H9 (cell line): ENCODE results near the gene HEBP2. TPM values are rescaled to one million over a fixed set of nuclear protein-coding genes. Genes with fewer than 3 reads are reported as not detected.

Experiments used
- DNase-seq: peaks from one replicate; pipeline ENCODE4 v3.0.0-alpha.2; 2017
- H2AFZ ChIP-seq: one replicate; pipeline ENCODE4 v1.6.1; 2013; ENCODE audit warnings: mild to moderate bottlenecking, low read length, control low read depth, moderate library complexity
- H2AK5ac ChIP-seq: 2 replicates; pipeline ENCODE4 v1.6.1; 2013; ENCODE audit warnings: low read length, control low read depth, mixed read lengths; ENCODE audit not compliant: insufficient read length
- H2BK120ac ChIP-seq: one replicate; pipeline ENCODE4 v1.6.1; 2013; ENCODE audit warnings: low read depth, mild to moderate bottlenecking, low read length, control low read depth, inconsistent platforms; ENCODE audit not compliant: poor library complexity, severe bottlenecking
- H2BK12ac ChIP-seq: 2 replicates; pipeline ENCODE4 v1.6.1; 2013; ENCODE audit warnings: low read length, control low read depth, mixed read lengths, low read depth; ENCODE audit not compliant: insufficient read length
- H2BK15ac ChIP-seq: 2 replicates; pipeline ENCODE4 v1.6.1; 2013; ENCODE audit warnings: low read depth, low read length, control low read depth
- H2BK20ac ChIP-seq: one replicate; pipeline ENCODE4 v1.6.1; 2013; ENCODE audit warnings: low read depth, mild to moderate bottlenecking, low read length, control low read depth, inconsistent platforms; ENCODE audit not compliant: poor library complexity, severe bottlenecking
- H2BK5ac ChIP-seq: 2 replicates; pipeline ENCODE4 v1.6.1; 2013; ENCODE audit warnings: low read length, control low read depth, mixed read lengths; ENCODE audit not compliant: insufficient read length
- H3K14ac ChIP-seq: 2 replicates; pipeline ENCODE4 v1.6.1; 2013; ENCODE audit warnings: low read length, control low read depth; ENCODE audit not compliant: insufficient read depth
- H3K18ac ChIP-seq: 2 replicates; pipeline ENCODE4 v1.6.1; 2013; ENCODE audit warnings: low read depth, mild to moderate bottlenecking, mixed read lengths, low read length, control low read depth; ENCODE audit not compliant: insufficient read length
- H3K23ac ChIP-seq: 2 replicates; pipeline ENCODE4 v1.6.1; 2013; ENCODE audit warnings: low read length, control low read depth, mixed read lengths, low read depth; ENCODE audit not compliant: insufficient read length
- H3K23me2 ChIP-seq: 2 replicates; pipeline ENCODE4 v1.6.1; 2013; ENCODE audit warnings: low read depth, mild to moderate bottlenecking, mixed read lengths, low read length, control low read depth; ENCODE audit not compliant: insufficient read length, poor library complexity, severe bottlenecking
- H3K27ac ChIP-seq: 2 replicates; pipeline ENCODE4 v1.5.1; 2013; ENCODE audit warnings: low read length, control low read depth, mixed read lengths, low read depth; ENCODE audit not compliant: insufficient read length
- H3K27me3 ChIP-seq: 2 replicates; pipeline ENCODE4 v1.6.1; 2013; ENCODE audit warnings: low read length, control low read depth, inconsistent platforms; ENCODE audit not compliant: insufficient read depth
- H3K4ac ChIP-seq: 2 replicates; pipeline ENCODE4 v1.6.1; 2013; ENCODE audit warnings: low read depth, mild to moderate bottlenecking, control low read depth, inconsistent platforms, low read length, moderate library complexity
- H3K4me1 ChIP-seq: 2 replicates; pipeline ENCODE4 v1.6.1; 2013; ENCODE audit warnings: low read length, control low read depth, inconsistent platforms; ENCODE audit not compliant: insufficient read depth
- H3K4me2 ChIP-seq: 2 replicates; pipeline ENCODE4 v1.6.1; 2013; ENCODE audit warnings: low read length, control low read depth, mixed read lengths; ENCODE audit not compliant: insufficient read length, insufficient read depth
- H3K56ac ChIP-seq: 2 replicates; pipeline ENCODE4 v1.6.1; 2013; ENCODE audit warnings: low read depth, mild to moderate bottlenecking, mixed read lengths, low read length, control low read depth; ENCODE audit not compliant: insufficient read length
- H3K79me1 ChIP-seq: 2 replicates; pipeline ENCODE4 v1.6.1; 2013; ENCODE audit warnings: low read depth, mild to moderate bottlenecking, moderate library complexity, low read length, control low read depth, inconsistent platforms; ENCODE audit not compliant: insufficient read depth, poor library complexity, severe bottlenecking
- H3K79me2 ChIP-seq: 2 replicates; pipeline ENCODE4 v1.6.1; 2013; ENCODE audit warnings: low read length, control low read depth, inconsistent platforms; ENCODE audit not compliant: insufficient read depth
- H3K9ac ChIP-seq: 2 replicates; pipeline ENCODE4 v1.6.1; 2013; ENCODE audit warnings: low read length, control low read depth, mixed read lengths; ENCODE audit not compliant: insufficient read length; ENCODE audit errors: extremely low read depth
- H3K9me3 ChIP-seq: one replicate; pipeline ENCODE4 v1.6.1; 2013; ENCODE audit warnings: low read depth, low read length, inconsistent platforms; ENCODE audit not compliant: control insufficient read depth
- H3T11ph ChIP-seq: one replicate; pipeline ENCODE4 v1.6.1; 2013; ENCODE audit warnings: mild to moderate bottlenecking, low read length, control low read depth, inconsistent platforms
- H4K20me1 ChIP-seq: one replicate; pipeline ENCODE4 v1.6.1; 2013; ENCODE audit not compliant: control insufficient read depth, insufficient read length, insufficient read depth
- H4K5ac ChIP-seq: 2 replicates; pipeline ENCODE4 v1.6.1; 2013; ENCODE audit warnings: low read depth, mild to moderate bottlenecking, mixed read lengths, low read length, control low read depth; ENCODE audit not compliant: insufficient read length
- H4K8ac ChIP-seq: replicated peaks from 2 replicates; pipeline ENCODE4 v1.6.1; 2013; ENCODE audit warnings: low read length, control low read depth, mixed read lengths, low read depth; ENCODE audit not compliant: insufficient read length
- H4K91ac ChIP-seq: 2 replicates; pipeline ENCODE4 v1.6.1; 2013; ENCODE audit warnings: low read depth, mild to moderate bottlenecking, moderate library complexity, mixed read lengths, low read length, control low read depth; ENCODE audit not compliant: insufficient read length
- H3K27ac Mint-ChIP-seq, 3 experiments: 2 replicates in 2 of 3; 3 replicates in 1 of 3; pipeline ENCODE4 v1.8.0; 2020 to 2021; ENCODE audit warnings: mixed read lengths in 3 of 3, mild to moderate bottlenecking in 1 of 3, moderate library complexity in 1 of 3
- H3K27me3 Mint-ChIP-seq: 2 replicates; pipeline ENCODE4 v1.8.0; 2021; ENCODE audit warnings: low read depth, mild to moderate bottlenecking, moderate library complexity, mixed read lengths
- H3K36me3 Mint-ChIP-seq, 3 experiments: 2 replicates in 2 of 3; 3 replicates in 1 of 3; pipeline ENCODE4 v1.8.0; 2020 to 2021; ENCODE audit warnings: low read depth in 3 of 3, mixed read lengths in 3 of 3; ENCODE audit not compliant: insufficient read depth in 1 of 3
- H3K4me1 Mint-ChIP-seq, 2 experiments: 2 replicates each; pipeline ENCODE4 v1.8.0; 2020; ENCODE audit warnings: mixed read lengths in 2 of 2
- H3K4me3 Mint-ChIP-seq, 2 experiments: 2 replicates in 1 of 2; 3 replicates in 1 of 2; pipeline ENCODE4 v1.8.0; 2020 to 2021; ENCODE audit warnings: mild to moderate bottlenecking in 2 of 2, mixed read lengths in 2 of 2, moderate library complexity in 1 of 2
- H3K9me3 Mint-ChIP-seq, 2 experiments: 2 replicates in 1 of 2; 3 replicates in 1 of 2; pipeline ENCODE4 v1.8.0; 2020; ENCODE audit warnings: mild to moderate bottlenecking in 2 of 2, mixed read lengths in 2 of 2, moderate library complexity in 1 of 2
- CTCF ChIP-seq: fragments of 200-600 bp; sonication (generic); conservative IDR thresholded peaks from 3 replicates; pipeline ENCODE4 v1.8.0; 2021; ENCODE audit warnings: antibody characterized with exemption, mild to moderate bottlenecking
- WGBS: extraction: QIAGEN DNeasy Blood & Tissue Kit; methylation state at CpG from one replicate; pipeline ENCODE4 v1.1.7; 2013; ENCODE audit warnings: missing lambda C conversion rate, low lambda C conversion rate, mixed read lengths; ENCODE audit not compliant: insufficient read length; ENCODE audit errors: extremely low coverage; 5-methylcytosine and 5-hydroxymethylcytosine counted together
- total RNA-seq: library from RNA; stranded (reverse); gene quantifications from 2 replicates; pipeline ENCODE4 v1.2.1, GENCODE V29; 2021

Gene HEBP2
- total RNA-seq, 1 experiment from 2014 or later = 57.8 TPM

DNA sequence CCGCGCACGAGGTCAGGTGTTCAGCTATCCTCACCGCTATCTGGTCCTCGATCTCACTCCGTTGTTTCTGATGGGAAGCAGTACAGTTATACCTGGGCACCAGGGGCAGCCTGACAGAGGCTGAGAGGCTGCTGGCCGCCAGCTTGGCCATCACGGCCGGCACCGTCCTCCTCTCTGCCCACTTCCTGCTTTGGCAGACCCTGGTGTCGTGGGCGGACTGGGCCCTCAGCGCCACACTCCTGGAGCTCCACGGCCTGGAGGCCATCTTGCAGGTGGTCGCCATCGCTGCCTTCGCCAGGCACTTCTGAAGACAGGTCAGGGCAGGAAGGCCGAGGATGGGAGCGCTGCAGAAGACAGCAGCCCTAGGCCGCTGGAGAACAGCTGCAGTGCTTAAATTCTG lies 60.1 kb downstream of the HEBP2 start:
- Histone ChIP-seq H2BK5ac (no peak overlapping the region), H3K9ac (no peak overlapping the region), H3K4me2 (no peak overlapping the region), H2AFZ (no peak overlapping the region), H3K4ac (no peak overlapping the region), H4K20me1 (no peaks in the 10 kb centered on the region), H4K91ac (no peak overlapping the region), H2BK12ac (no peak overlapping the region), H3K18ac (no peak overlapping the region), H2AK5ac (no peak overlapping the region), H2BK120ac (no peak overlapping the region), H3K23ac (no peak overlapping the region), H3T11ph (no peak overlapping the region), H3K23me2 (no peaks in the 10 kb centered on the region), H3K56ac (no peak overlapping the region), H2BK15ac (no peak overlapping the region), H3K27ac (no peak overlapping the region), H3K79me1 (no peaks in the 10 kb centered on the region), H3K9me3 (no peaks in the 10 kb centered on the region), H2BK20ac (no peak overlapping the region), H4K5ac (no peak overlapping the region), H3K4me1 (no peaks in the 10 kb centered on the region), H3K14ac (no peak overlapping the region), H4K8ac (no peak overlapping the region), H3K27me3 (no peaks in the 10 kb centered on the region), H3K79me2 (no peaks in the 10 kb centered on the region)
- WGBS = no CpG with 5 or more reads among the region's 20 CpGs
- Mint-ChIP-seq H3K4me3 (no peak overlapping the region), H3K9me3 (no peaks in the 10 kb centered on the region), H3K4me1 (peaks cover 4 to 5% of the 10 kb centered on the region in 2 experiments; a peak in 3 of 4 replicates), H3K27ac (no peak overlapping the region; a peak in 1 of 7 replicates), H3K36me3 (peaks cover 11 to 28% (median 16%) of the 10 kb centered on the region in 3 experiments), H3K27me3 (no peaks in the 10 kb centered on the region)
- no peak for DNase-seq
- TF ChIP-seq CTCF = no peak
